ENCODE data around the gene FANCE. TPM values are rescaled to one million over a fixed set of nuclear protein-coding genes. Genes with fewer than 3 reads are reported as not detected.

The FANCE gene
- total and polyA plus RNA-seq, 7 donors: 3.8 to 15.2 (median 7.1) TPM

- Histone ChIP-seq H3K4me1 (no peaks in the 10 kb centered on the region), H3K27me3 (ENCODE audit: insufficient read depth in 3 of 3, low read length in 2 of 3) (no peaks in the 10 kb centered on the region), H3K27ac (no peak overlapping the region), H3K4me3 (no peak overlapping the region), H3K9me3 (no peaks in the 10 kb centered on the region), H3K36me3 (ENCODE audit: insufficient read depth in 1 of 2, low read depth in 1 of 2) (no peaks in the 10 kb centered on the region)
- WGBS, 3 donors: 79 to 86% (median 82%) methylated on average over 5 of the region's 5 CpGs
- intact Hi-C loops (cut with DNase I): no loop called here
- no peak for TF ChIP-seq CTCF (IDR thresholded peaks at IDR 0.05)
- ATAC-seq: no peak
- no peak for DNase-seq
Measured at GRCh38 chr6:35442693-35443092, 9.4 kb upstream of the FANCE start.

- H3K4me1 ChIP-seq: no peaks in the 10 kb centered on the region
- H3K27me3 ChIP-seq (ENCODE audit: insufficient read depth in 3 of 3, low read length in 2 of 3): no peaks in the 10 kb centered on the region
- no peaks in the 10 kb centered on the region for H3K9me3 ChIP-seq
- H3K27ac ChIP-seq: no peak overlapping the region
- intact Hi-C loops (cut with DNase I): no loop called here
- ATAC-seq: no peak
- no peak for DNase-seq
- no peaks in the 10 kb centered on the region for H3K36me3 ChIP-seq (ENCODE audit: insufficient read depth in 1 of 2, low read depth in 1 of 2)
- no peak for TF ChIP-seq CTCF (IDR thresholded peaks at IDR 0.05)
- 73 to 82% (median 80%) methylated on average over 9 of the region's 9 CpGs for WGBS, 3 donors
- H3K4me3 ChIP-seq: no peak overlapping the region
Measured at GRCh38 chr6:35443341-35444030, 8.7 kb upstream of the FANCE start.

- no peak for TF ChIP-seq CTCF (IDR thresholded peaks at IDR 0.05)
- intact Hi-C loops (cut with DNase I): no loop called here
- DNase-seq: no peak
- WGBS, 3 donors: 85 to 87% (median 86%) methylated on average over 7 of the region's 7 CpGs
- no peak overlapping the region for H3K27ac ChIP-seq
- H3K4me3 ChIP-seq: no peak overlapping the region
- no peaks in the 10 kb centered on the region for H3K27me3 ChIP-seq (ENCODE audit: insufficient read depth in 3 of 3, low read length in 2 of 3)
- H3K36me3 ChIP-seq (ENCODE audit: insufficient read depth in 1 of 2, low read depth in 1 of 2): no peaks in the 10 kb centered on the region
- H3K9me3 ChIP-seq: no peaks in the 10 kb centered on the region
- ATAC-seq: no peak
- no peaks in the 10 kb centered on the region for H3K4me1 ChIP-seq
Measured at GRCh38 chr6:35445691-35446090, 6.4 kb upstream of the FANCE start.

- H3K9me3 ChIP-seq: no peaks in the 10 kb centered on the region
- H3K27me3 ChIP-seq (ENCODE audit: insufficient read depth in 3 of 3, low read length in 2 of 3): no peaks in the 10 kb centered on the region
- WGBS, 3 donors: 57 to 70% (median 66%) methylated on average over 7 of the region's 7 CpGs
- ATAC-seq: no peak
- intact Hi-C loops (cut with DNase I): no loop called here
- peaks cover 11% of the 10 kb centered on the region for H3K4me1 ChIP-seq
- DNase-seq: no peak
- TF ChIP-seq CTCF (IDR thresholded peaks at IDR 0.05): no peak
- H3K36me3 ChIP-seq (ENCODE audit: insufficient read depth in 1 of 2, low read depth in 1 of 2): no peaks in the 10 kb centered on the region
- no peak overlapping the region for H3K4me3 ChIP-seq
- H3K27ac ChIP-seq: no peak overlapping the region
Measured at GRCh38 chr6:35448191-35448590, 3.9 kb upstream of the FANCE start.
